Stimulated activated CD4-positive, alpha-beta T cell treated with anti-CD3 and anti-CD28 coated beads, Interleukin-15, amount 100 ng/mL, for 1 hour (primary cell): ENCODE results near the gene IP6K1.
"Not testable (repeated sequence)": the region's sequence is repeated elsewhere in the genome, so short reads cannot be mapped to it uniquely, and the experiment has no call there.

Experiments used
- DNase-seq, 2 donors: peaks; one replicate each; pipeline ENCODE4 v3.0.0-alpha.2; 2020; ENCODE audit warnings: low read depth in 1 of 2, low spot score in 1 of 2

Gene IP6K1

GRCh38 chr3:49690856-49691255 is 95.5 kb downstream of the IP6K1 start:
- not testable (repeated sequence) for DNase-seq

- not testable (repeated sequence) for DNase-seq
These were observed 96.3 kb downstream of the IP6K1 start for GRCh38 chr3:49689908-49690624.

GRCh38 chr3:49689046-49689907 is 97.1 kb downstream of the IP6K1 start, which contains the start of the genes MST1 and RNF123:
Gene MST1, minus strand, starts transcription at chr3:49689474. Its CDS starts 783 bp downstream, at chr3:49688691.
Gene RNF123, plus strand, starts transcription at chr3:49689557. Its CDS starts 1,609 bp downstream, at chr3:49691166.
- peak; percentile 87 to 90 for DNase-seq

- not testable (repeated sequence) for DNase-seq
These were observed 97.8 kb downstream of the IP6K1 start for GRCh38 chr3:49688338-49689045.

GRCh38 chr3:49687424-49687795 is 98.9 kb downstream of the IP6K1 start:
- not testable (repeated sequence) for DNase-seq

GRCh38 chr3:49686769-49687423 is 99.4 kb downstream of the IP6K1 start:
- peak in 1 of 2 donors; percentile 26 for DNase-seq

GRCh38 chr3:49686346-49686745 is 100.0 kb downstream of the IP6K1 start:
- not testable (repeated sequence) for DNase-seq

- not testable (repeated sequence) for DNase-seq
These were observed 100.5 kb downstream of the IP6K1 start for GRCh38 chr3:49685846-49686245.

- DNase-seq, result not testable (repeated sequence)
These were observed 101.2 kb downstream of the IP6K1 start for GRCh38 chr3:49685103-49685502.

- not testable (repeated sequence) for DNase-seq
These were observed 101.9 kb downstream of the IP6K1 start for GRCh38 chr3:49684453-49684852.

GRCh38 chr3:49683162-49683561 is 103.2 kb downstream of the IP6K1 start:
- DNase-seq, result no peak

- no peak for DNase-seq
These were observed 104.8 kb downstream of the IP6K1 start for GRCh38 chr3:49681543-49681942.

- no peak for DNase-seq
These were observed 105.2 kb downstream of the IP6K1 start for GRCh38 chr3:49681232-49681522.

- DNase-seq, result no peak
These were observed 105.7 kb downstream of the IP6K1 start for GRCh38 chr3:49680493-49681231.

GRCh38 chr3:49675912-49676311 is 110.4 kb downstream of the IP6K1 start:
- DNase-seq, result no peak

- DNase-seq, result no peak
These were observed 111.8 kb downstream of the IP6K1 start for GRCh38 chr3:49674497-49674983.
